HCT116 (cell line): ENCODE results near the gene CBFA2T3.

Experiments
- POLR2A ChIP-seq: IDR thresholded peaks from 2 replicates; pipeline ENCODE4 v1.7.0; 2011; ENCODE audit warnings: borderline replicate concordance; ENCODE audit not compliant: insufficient read depth, insufficient read length; ENCODE audit errors: extremely low read depth
- TCF7L2 ChIP-seq: IDR thresholded peaks from 2 replicates; pipeline ENCODE4 v1.7.0; 2011; ENCODE audit warnings: borderline replicate concordance, inconsistent platforms; ENCODE audit not compliant: insufficient read depth, insufficient read length; ENCODE audit errors: extremely low read depth
- YY1 ChIP-seq: IDR thresholded peaks from 2 replicates; pipeline ENCODE4 v1.6.1; 2011; ENCODE audit warnings: low read length, low read depth, moderate library complexity, mild to moderate bottlenecking; ENCODE audit not compliant: insufficient replicate concordance; ENCODE audit errors: extremely low read depth
- TF ChIP-seq, protein P1 (sequence below), 3 experiments: fragments of 200-600 bp in 1 of 3; sonication (generic) in 1 of 3; IDR thresholded peaks in 2 of 3; conservative IDR thresholded peaks in 1 of 3; 2 replicates each; pipeline ENCODE4 v1.5.1; 2012 to 2017; ENCODE audit warnings: low read depth in 2 of 3, low read length in 2 of 3, antibody characterized with exemption in 1 of 3, borderline replicate concordance in 1 of 3, control low read depth in 1 of 3, mild to moderate bottlenecking in 1 of 3, mixed read lengths in 1 of 3, mixed run types in 1 of 3, moderate library complexity in 1 of 3; ENCODE audit not compliant: insufficient read depth in 1 of 3
- TF ChIP-seq, protein P2 (sequence below): IDR thresholded peaks from 2 replicates; pipeline ENCODE4 v1.6.1; 2012

DNA sequence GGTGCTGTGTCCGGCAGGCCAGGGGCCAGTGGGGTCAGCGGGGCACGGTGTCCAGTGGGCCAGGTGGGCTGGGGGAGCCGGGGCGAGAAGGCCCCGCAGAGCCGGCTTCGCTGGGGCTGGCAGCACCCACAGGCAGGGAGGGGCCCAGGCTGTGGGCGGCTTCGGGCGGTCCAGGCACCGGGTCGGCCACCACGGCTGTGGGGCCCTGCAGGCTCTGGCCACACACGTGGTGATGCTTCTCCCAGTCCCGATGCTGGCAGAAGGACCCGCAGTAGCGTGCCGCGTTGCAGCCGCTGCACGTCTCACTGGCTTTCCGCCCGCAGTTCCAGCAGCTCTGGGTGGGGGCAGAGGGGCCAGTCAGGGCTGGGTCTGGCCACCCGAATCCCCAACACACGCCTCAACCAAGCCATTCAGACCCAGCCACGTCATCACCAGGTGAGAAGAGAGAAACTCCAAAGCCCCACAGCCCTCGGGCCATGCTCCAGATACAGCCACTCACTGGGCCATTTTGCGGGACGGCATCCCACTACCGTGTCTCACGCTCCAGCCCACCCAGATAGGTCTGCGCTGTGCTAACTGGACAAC is 100.0 kb downstream of the CBFA2T3 start:
- TF ChIP-seq TCF7L2 (no peak), POLR2A (no peak), YY1 (no peak)
- TF ChIP-seq, protein P1, sequence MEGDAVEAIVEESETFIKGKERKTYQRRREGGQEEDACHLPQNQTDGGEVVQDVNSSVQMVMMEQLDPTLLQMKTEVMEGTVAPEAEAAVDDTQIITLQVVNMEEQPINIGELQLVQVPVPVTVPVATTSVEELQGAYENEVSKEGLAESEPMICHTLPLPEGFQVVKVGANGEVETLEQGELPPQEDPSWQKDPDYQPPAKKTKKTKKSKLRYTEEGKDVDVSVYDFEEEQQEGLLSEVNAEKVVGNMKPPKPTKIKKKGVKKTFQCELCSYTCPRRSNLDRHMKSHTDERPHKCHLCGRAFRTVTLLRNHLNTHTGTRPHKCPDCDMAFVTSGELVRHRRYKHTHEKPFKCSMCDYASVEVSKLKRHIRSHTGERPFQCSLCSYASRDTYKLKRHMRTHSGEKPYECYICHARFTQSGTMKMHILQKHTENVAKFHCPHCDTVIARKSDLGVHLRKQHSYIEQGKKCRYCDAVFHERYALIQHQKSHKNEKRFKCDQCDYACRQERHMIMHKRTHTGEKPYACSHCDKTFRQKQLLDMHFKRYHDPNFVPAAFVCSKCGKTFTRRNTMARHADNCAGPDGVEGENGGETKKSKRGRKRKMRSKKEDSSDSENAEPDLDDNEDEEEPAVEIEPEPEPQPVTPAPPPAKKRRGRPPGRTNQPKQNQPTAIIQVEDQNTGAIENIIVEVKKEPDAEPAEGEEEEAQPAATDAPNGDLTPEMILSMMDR (IDR thresholded peaks at IDR 0.05 in 2 of 3, conservative IDR thresholded peaks at IDR 0.05 in 1 of 3; ENCODE audit: borderline replicate concordance in 1 of 3, insufficient read depth in 1 of 3, low read depth in 2 of 3, low read length in 2 of 3) = no peak
- TF ChIP-seq, protein P2, sequence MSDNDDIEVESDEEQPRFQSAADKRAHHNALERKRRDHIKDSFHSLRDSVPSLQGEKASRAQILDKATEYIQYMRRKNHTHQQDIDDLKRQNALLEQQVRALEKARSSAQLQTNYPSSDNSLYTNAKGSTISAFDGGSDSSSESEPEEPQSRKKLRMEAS = no peak
